Stimulated activated naive CD4-positive, alpha-beta T cell treated with Interleukin-2 at 50 U/mL for 16 hours (primary cell): ENCODE data around the gene UTP11.

ENCODE experiments used
- DNase-seq: peaks from one replicate; lab custom pipeline; 2025; lab: John Stamatoyannopoulos, UW

Gene UTP11

DNA sequence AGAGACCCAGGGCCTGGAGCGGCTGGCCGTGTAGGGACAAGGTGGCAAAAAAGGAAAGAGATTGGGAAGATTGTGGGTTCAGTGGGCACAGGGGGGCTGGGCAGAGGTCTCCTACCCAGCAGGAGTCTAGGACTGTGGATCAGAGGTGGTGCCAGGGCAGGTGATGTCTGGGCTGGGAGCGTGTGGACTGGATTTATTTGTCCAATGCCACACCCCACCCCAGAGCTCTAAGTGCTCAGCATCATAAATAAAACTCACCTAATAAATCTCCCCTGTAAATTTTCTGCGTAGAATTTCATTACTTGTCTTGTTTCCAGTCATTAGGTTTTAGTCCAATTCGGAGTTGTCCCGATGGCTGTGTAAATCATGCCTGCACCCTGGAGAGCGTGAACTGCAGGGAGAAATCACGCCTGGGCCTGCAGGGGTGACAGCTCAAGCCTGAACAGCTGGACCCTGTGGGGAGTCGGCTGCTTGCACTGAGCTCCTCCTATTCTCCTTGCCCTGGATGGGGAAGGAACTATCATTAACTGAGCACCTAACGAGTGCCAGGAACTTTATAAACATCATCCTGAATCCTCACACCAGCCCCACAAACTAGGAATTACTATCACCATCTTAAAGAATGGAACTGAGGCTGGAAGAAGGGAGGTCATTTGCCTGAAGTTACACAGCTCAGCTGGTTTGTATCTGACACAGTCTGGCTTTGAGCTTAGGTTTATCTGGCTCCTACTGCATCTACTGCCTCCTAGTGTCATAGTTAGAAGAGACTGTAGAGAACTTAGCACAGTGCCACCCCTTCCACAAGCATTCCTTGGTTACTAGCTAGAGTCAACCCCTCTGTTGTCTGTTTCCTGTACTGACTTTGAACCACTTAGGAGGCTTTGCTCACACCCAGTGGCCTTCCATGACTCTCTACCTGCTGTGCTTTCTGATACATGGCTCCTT, 59.0 kb downstream of the UTP11 start:
- DNase-seq = no peak

DNA sequence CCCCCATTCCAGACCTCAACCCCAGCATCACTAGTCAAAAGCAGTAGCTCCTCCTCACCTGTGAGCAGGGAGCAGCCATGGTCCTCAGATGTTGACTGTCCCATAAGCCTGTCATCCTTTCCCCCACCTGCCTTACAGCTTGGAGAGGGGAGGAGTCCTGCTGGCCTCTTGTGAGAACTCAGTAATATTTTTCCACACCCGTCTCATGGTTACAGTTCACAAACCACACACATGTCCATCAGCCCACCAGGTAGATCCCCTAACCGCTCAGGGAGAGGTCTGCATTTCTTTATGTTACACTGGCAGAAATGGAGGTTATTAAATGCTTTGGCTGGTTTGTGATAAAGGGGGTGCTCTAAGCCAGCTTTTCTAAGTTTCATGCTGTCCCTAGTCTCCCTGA, 60.3 kb downstream of the UTP11 start:
- DNase-seq = no peak

DNA sequence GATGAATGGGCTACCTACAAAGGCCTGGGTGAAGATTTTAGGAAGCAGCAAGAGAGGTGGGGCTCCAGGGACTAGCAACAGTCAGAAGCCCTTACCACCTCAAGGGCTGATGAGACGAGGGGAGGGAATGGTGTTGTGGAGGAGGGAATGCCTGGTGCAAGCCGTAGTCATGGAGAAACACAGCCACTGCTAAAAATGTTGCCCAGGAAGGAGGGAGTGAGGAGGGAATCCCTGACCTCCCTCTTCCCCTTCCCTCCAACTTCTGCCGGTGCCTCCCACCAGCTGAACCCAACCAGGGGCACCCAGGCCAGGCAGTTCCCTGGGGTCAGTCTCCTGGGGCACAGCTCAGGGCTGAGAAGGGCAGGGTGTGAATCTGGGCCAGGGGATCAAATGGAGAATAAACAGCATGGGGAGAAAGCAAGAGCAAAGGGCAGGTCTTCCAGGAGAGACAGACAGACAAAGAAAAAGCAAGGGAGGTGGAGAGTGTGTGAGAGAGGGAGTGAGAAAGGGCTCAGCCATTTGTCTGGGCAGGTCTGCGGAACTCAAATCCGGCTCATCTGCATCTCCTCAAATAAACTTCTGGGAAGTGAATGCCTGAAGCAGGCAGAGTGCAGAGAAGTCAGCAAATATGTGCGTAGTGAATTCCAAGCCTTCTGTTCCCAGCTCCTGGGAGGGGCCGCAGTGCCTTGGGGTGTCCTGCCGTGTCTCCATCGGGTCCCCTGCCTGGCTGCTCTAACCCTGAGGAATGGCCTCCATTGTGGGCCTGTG, 61.2 kb downstream of the UTP11 start:
- no peak for DNase-seq

DNA sequence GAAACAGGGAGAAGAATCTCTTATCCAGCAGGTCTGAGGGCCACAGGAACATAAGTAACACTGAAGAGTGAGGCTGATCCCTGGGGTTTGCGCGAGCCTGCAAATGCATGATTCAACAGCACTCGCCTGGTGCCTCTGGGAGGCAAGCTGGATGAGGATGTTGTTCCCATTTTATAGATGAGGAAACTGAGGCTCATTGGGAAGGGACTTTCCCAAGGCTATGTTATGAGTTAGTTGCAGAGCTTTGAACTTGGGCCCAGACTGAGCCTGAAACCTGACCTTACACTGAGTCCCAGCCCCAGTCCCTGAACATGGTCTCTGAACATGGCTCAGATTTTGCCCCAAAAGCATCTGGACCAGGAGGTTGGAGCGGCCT, 61.8 kb downstream of the UTP11 start:
- no peak for DNase-seq
